ENCODE measurements around the gene CCNJ.
"Not testable (repeated sequence)": the region's sequence is repeated elsewhere in the genome, so short reads cannot be mapped to it uniquely, and the experiment has no call there.

CCNJ gene

GRCh38 chr10:96043033-96043892 is at the start of gene CCNJ:
Gene CCNJ, plus strand, starts transcription at chr10:96043583. Its CDS starts 811 bp downstream, at chr10:96044394.
- no peak for FAIRE-seq

GRCh38 chr10:95994376-95994775 is 49.0 kb upstream of the CCNJ start:
- FAIRE-seq, result not testable (repeated sequence)

GRCh38 chr10:95998255-95998784 is 45.1 kb upstream of the CCNJ start:
- FAIRE-seq, result no peak

- no peak for FAIRE-seq
Observed at GRCh38 chr10:96013956-96014355, 29.4 kb upstream of the CCNJ start.

GRCh38 chr10:96014473-96015102 is 28.8 kb upstream of the CCNJ start:
- no peak for FAIRE-seq

- FAIRE-seq, result peak; percentile 51
Observed at GRCh38 chr10:96017191-96017687, 26.1 kb upstream of the CCNJ start.

- no peak for FAIRE-seq
Observed at GRCh38 chr10:96021332-96021731, 22.1 kb upstream of the CCNJ start.

GRCh38 chr10:96022739-96023138 is 20.6 kb upstream of the CCNJ start:
- no peak for FAIRE-seq

- no peak for FAIRE-seq
Observed at GRCh38 chr10:96023168-96023567, 20.2 kb upstream of the CCNJ start.

- no peak for FAIRE-seq
Observed at GRCh38 chr10:96025566-96025965, 17.8 kb upstream of the CCNJ start.

GRCh38 chr10:96034625-96035024 is 8.8 kb upstream of the CCNJ start:
- no peak for FAIRE-seq

- no peak for FAIRE-seq
Observed at GRCh38 chr10:96038476-96039387, 4.7 kb upstream of the CCNJ start.

- no peak for FAIRE-seq
Observed at GRCh38 chr10:96041146-96041545, 2.2 kb upstream of the CCNJ start.

- no peak for FAIRE-seq
Observed at GRCh38 chr10:96043893-96044715, 721 bp downstream of the CCNJ start.

- no peak for FAIRE-seq
Observed at GRCh38 chr10:96044736-96045135, 1.4 kb downstream of the CCNJ start.

GRCh38 chr10:96046546-96046945 is 3.2 kb downstream of the CCNJ start:
- FAIRE-seq, result no peak

GRCh38 chr10:96047004-96047649 is 3.7 kb downstream of the CCNJ start:
- no peak for FAIRE-seq

GRCh38 chr10:96047925-96048324 is 4.5 kb downstream of the CCNJ start:
- not testable (repeated sequence) for FAIRE-seq

GRCh38 chr10:96049340-96049739 is 6.0 kb downstream of the CCNJ start:
- FAIRE-seq, result no peak

- no peak for FAIRE-seq
Observed at GRCh38 chr10:96053985-96054384, 10.6 kb downstream of the CCNJ start.

GRCh38 chr10:96056787-96057186 is 13.4 kb downstream of the CCNJ start:
- no peak for FAIRE-seq

Measured in TTC549 (cell line).